Measurements from ENCODE around the gene DYSF.

Gene DYSF

DNA sequence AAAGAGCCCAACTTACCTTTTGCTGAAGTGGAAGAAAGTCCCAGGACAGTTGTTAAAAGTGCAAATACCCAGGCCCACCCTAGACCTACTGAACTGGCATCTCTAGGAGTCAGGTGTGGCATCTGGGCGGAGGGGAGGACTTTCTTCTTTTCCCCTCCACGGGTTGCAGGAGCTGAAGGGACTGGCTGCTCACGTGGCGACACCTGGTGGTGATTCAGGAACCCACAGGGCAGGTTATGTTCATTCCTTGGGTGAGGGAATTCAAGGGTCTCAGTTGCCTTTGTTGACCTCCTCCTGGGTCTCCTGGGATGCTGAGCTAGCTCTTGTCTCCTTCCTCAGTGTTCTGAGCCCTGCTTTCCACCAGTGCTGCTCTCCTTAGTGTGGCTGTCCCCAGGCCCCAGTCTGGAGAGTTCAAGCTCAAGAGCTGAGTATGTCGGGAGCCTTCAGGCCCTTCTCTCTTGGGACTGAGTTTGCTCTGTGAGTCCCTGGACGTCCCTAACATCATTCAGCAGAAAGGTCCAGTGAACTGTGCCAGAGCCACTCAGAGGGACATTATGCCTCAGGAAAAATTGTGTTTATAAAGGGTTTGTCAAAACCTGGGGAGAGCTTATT, 56.9 kb downstream of the DYSF start:
- WGBS, 2 experiments = 36 to 41% methylated on average over 6 of the region's 6 CpGs
- H3K4me3 ChIP-seq (ENCODE audit: insufficient read depth, low read depth, low read length) = no peak overlapping the region
- H3K4me1 ChIP-seq (ENCODE audit: control insufficient read depth, insufficient read depth, low read length) = no peaks in the 10 kb centered on the region
- H3K36me3 ChIP-seq (ENCODE audit: control insufficient read depth, insufficient read depth, low read length) = no peaks in the 10 kb centered on the region
- no peak overlapping the region for H3K27ac ChIP-seq (ENCODE audit: insufficient read depth, low read depth, low read length, poor library complexity, severe bottlenecking)
- H3K27me3 ChIP-seq (ENCODE audit: control insufficient read depth, insufficient read depth, low read length, poor library complexity, severe bottlenecking) = no peaks in the 10 kb centered on the region
- H3K9me3 ChIP-seq (ENCODE audit: control insufficient read depth, low read length) = no peaks in the 10 kb centered on the region

DNA sequence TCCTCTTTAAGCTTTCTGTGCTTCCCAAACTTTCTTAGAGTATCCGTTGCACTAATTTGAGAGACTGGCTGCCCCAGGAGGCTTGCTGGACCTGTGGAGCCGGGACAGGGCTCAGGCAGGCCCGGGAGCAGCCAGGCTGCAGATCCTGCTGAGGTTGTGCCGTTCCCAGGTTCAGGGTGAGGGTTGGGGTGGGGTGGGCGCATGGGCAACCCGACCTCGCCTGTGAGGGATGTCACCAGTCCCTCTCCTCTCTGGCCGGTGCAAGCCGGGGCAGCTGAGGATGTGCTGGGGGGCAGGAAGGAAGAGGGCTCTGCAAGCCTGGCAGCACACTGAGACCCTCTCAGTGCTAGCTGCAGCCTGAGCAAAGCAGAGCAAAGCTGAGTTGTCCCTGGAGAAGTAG, 57.6 kb downstream of the DYSF start:
- WGBS, 2 experiments = 89 to 90% methylated on average over 9 of the region's 9 CpGs
- Histone ChIP-seq H3K4me1 (ENCODE audit: control insufficient read depth, insufficient read depth, low read length) (no peaks in the 10 kb centered on the region), H3K36me3 (ENCODE audit: control insufficient read depth, insufficient read depth, low read length) (no peaks in the 10 kb centered on the region), H3K27me3 (ENCODE audit: control insufficient read depth, insufficient read depth, low read length, poor library complexity, severe bottlenecking) (no peaks in the 10 kb centered on the region), H3K27ac (ENCODE audit: insufficient read depth, low read depth, low read length, poor library complexity, severe bottlenecking) (no peak overlapping the region), H3K9me3 (ENCODE audit: control insufficient read depth, low read length) (no peaks in the 10 kb centered on the region), H3K4me3 (ENCODE audit: insufficient read depth, low read depth, low read length) (no peak overlapping the region)

DNA sequence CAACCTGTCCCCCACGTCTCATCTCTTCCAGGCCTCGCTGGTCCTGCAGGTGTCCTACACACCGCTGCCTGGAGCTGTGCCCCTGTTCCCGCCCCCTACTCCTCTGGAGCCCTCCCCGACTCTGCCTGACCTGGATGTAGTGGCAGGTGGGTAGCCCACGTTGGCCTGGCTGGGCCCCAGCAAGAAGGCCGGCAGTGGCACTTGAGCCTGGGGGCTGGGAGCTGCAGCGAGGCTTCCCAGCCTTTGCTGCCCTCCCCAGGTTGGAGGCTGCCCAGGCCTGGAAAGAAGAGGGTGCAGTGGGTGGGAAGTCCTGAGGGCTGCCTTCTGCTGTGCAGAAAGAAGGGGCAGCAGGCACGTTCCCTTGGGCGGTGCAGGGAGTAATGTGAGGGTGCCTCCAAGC, 58.4 kb downstream of the DYSF start:
- Histone ChIP-seq H3K27me3 (ENCODE audit: control insufficient read depth, insufficient read depth, low read length, poor library complexity, severe bottlenecking) (no peaks in the 10 kb centered on the region), H3K36me3 (ENCODE audit: control insufficient read depth, insufficient read depth, low read length) (no peaks in the 10 kb centered on the region), H3K4me1 (ENCODE audit: control insufficient read depth, insufficient read depth, low read length) (no peaks in the 10 kb centered on the region), H3K27ac (ENCODE audit: insufficient read depth, low read depth, low read length, poor library complexity, severe bottlenecking) (no peak overlapping the region), H3K4me3 (ENCODE audit: insufficient read depth, low read depth, low read length) (no peak overlapping the region), H3K9me3 (ENCODE audit: control insufficient read depth, low read length) (no peaks in the 10 kb centered on the region)
- WGBS, 2 experiments = 84 to 86% methylated on average over 10 of the region's 10 CpGs

DNA sequence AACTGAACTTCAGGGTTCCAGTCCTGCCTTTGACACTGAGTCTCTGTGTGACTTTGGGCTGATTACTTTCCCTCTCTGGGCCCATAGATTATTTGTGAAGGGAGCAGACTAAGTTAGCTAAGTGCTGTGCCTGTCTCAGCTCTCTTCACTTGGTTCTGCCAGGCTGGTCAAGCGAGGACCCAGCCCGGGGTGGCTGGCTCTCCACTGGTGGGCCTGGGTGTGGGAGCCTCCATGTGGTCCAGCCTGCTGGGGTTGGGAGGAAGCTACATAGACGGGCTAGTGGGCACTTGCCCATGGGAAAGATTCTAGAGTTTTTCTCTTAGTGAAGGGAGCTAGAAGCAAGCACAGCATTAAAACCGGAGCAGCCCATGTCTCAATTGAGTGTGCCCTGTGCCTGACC, 59.0 kb downstream of the DYSF start:
- no peaks in the 10 kb centered on the region for H3K27me3 ChIP-seq (ENCODE audit: control insufficient read depth, insufficient read depth, low read length, poor library complexity, severe bottlenecking)
- H3K9me3 ChIP-seq (ENCODE audit: control insufficient read depth, low read length) = no peaks in the 10 kb centered on the region
- H3K36me3 ChIP-seq (ENCODE audit: control insufficient read depth, insufficient read depth, low read length) = no peaks in the 10 kb centered on the region
- H3K4me1 ChIP-seq (ENCODE audit: control insufficient read depth, insufficient read depth, low read length) = no peaks in the 10 kb centered on the region
- no peak overlapping the region for H3K27ac ChIP-seq (ENCODE audit: insufficient read depth, low read depth, low read length, poor library complexity, severe bottlenecking)
- H3K4me3 ChIP-seq (ENCODE audit: insufficient read depth, low read depth, low read length) = no peak overlapping the region
- WGBS, 2 experiments = 91 to 93% methylated on average over 4 of the region's 4 CpGs

- Histone ChIP-seq H3K4me3 (ENCODE audit: insufficient read depth, low read depth, low read length) (no peak overlapping the region), H3K27me3 (ENCODE audit: control insufficient read depth, insufficient read depth, low read length, poor library complexity, severe bottlenecking) (no peaks in the 10 kb centered on the region), H3K4me1 (ENCODE audit: control insufficient read depth, insufficient read depth, low read length) (no peaks in the 10 kb centered on the region), H3K36me3 (ENCODE audit: control insufficient read depth, insufficient read depth, low read length) (no peaks in the 10 kb centered on the region), H3K27ac (ENCODE audit: insufficient read depth, low read depth, low read length, poor library complexity, severe bottlenecking) (no peak overlapping the region), H3K9me3 (ENCODE audit: control insufficient read depth, low read length) (no peaks in the 10 kb centered on the region)
- 93 to 94% methylated on average over 11 of the region's 11 CpGs for WGBS, 2 experiments
Observed at GRCh38 chr2:71513096-71513495, 59.7 kb downstream of the DYSF start.

- WGBS, 2 experiments = 90 to 96% methylated on average over 11 of the region's 11 CpGs
- Histone ChIP-seq H3K9me3 (ENCODE audit: control insufficient read depth, low read length) (no peaks in the 10 kb centered on the region), H3K4me1 (ENCODE audit: control insufficient read depth, insufficient read depth, low read length) (no peaks in the 10 kb centered on the region), H3K36me3 (ENCODE audit: control insufficient read depth, insufficient read depth, low read length) (no peaks in the 10 kb centered on the region), H3K4me3 (ENCODE audit: insufficient read depth, low read depth, low read length) (no peak overlapping the region), H3K27me3 (ENCODE audit: control insufficient read depth, insufficient read depth, low read length, poor library complexity, severe bottlenecking) (no peaks in the 10 kb centered on the region), H3K27ac (ENCODE audit: insufficient read depth, low read depth, low read length, poor library complexity, severe bottlenecking) (no peak overlapping the region)
Observed at GRCh38 chr2:71513721-71514120, 60.4 kb downstream of the DYSF start.

- no peak overlapping the region for H3K27ac ChIP-seq (ENCODE audit: insufficient read depth, low read depth, low read length, poor library complexity, severe bottlenecking)
- no peaks in the 10 kb centered on the region for H3K4me1 ChIP-seq (ENCODE audit: control insufficient read depth, insufficient read depth, low read length)
- H3K36me3 ChIP-seq (ENCODE audit: control insufficient read depth, insufficient read depth, low read length) = no peaks in the 10 kb centered on the region
- no peaks in the 10 kb centered on the region for H3K9me3 ChIP-seq (ENCODE audit: control insufficient read depth, low read length)
- no peaks in the 10 kb centered on the region for H3K27me3 ChIP-seq (ENCODE audit: control insufficient read depth, insufficient read depth, low read length, poor library complexity, severe bottlenecking)
- H3K4me3 ChIP-seq (ENCODE audit: insufficient read depth, low read depth, low read length) = no peak overlapping the region
- WGBS, 2 experiments = 91 to 94% methylated on average over 16 of the region's 16 CpGs
Observed at GRCh38 chr2:71516253-71516888, 63.0 kb downstream of the DYSF start.

DNA sequence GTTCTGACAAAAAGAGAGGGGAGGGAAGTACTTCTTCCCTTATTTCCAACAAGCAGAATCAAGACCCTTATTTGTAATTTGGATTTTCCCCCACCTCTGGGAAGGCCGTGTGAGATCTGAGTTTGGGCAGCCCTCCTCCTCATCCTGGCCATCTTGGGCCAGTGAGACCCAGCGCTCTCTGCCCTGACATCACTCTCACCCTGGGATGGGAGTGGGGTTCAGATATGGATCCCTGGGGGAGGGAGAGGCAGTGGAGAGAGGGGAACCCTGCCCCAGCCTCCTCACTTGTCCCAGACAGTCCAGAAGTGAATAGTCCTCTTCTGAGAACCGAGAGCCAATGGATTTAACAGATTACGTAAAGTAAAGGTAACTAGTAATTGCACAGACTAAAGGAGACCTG, 64.5 kb downstream of the DYSF start:
- 92 to 95% methylated on average over 4 of the region's 4 CpGs for WGBS, 2 experiments
- H3K4me3 ChIP-seq (ENCODE audit: insufficient read depth, low read depth, low read length) = no peak overlapping the region
- no peaks in the 10 kb centered on the region for H3K27me3 ChIP-seq (ENCODE audit: control insufficient read depth, insufficient read depth, low read length, poor library complexity, severe bottlenecking)
- no peaks in the 10 kb centered on the region for H3K9me3 ChIP-seq (ENCODE audit: control insufficient read depth, low read length)
- H3K4me1 ChIP-seq (ENCODE audit: control insufficient read depth, insufficient read depth, low read length) = no peaks in the 10 kb centered on the region
- no peaks in the 10 kb centered on the region for H3K36me3 ChIP-seq (ENCODE audit: control insufficient read depth, insufficient read depth, low read length)
- no peak overlapping the region for H3K27ac ChIP-seq (ENCODE audit: insufficient read depth, low read depth, low read length, poor library complexity, severe bottlenecking)

DNA sequence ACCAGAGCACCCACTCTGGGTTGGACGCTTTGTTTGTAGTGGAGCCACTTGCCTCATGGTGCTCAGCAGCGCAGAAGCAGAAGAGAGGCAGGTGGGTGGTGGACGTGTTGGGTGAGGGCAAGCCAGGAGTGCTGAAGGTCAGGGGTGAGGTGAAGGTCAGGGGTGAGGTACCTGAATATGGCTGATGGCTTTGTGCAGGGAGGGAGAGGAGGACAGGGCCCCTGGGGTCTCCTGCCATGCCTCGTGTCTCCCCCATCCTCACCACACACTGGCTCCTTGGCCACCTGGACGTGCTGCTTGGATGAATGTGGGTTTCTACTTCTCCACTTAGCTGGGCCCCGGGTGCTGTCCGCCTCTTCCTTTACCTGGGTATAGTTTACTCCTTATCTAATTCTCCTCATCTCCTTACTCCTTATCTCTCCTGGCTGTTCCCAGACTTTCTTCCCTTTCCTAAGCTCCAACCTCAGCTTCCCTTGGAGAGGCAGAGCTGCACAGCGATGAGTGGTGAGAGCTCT, 68.1 kb downstream of the DYSF start:
- Histone ChIP-seq H3K27ac (ENCODE audit: insufficient read depth, low read depth, low read length, poor library complexity, severe bottlenecking) (no peak overlapping the region), H3K4me3 (ENCODE audit: insufficient read depth, low read depth, low read length) (no peak overlapping the region), H3K27me3 (ENCODE audit: control insufficient read depth, insufficient read depth, low read length, poor library complexity, severe bottlenecking) (no peaks in the 10 kb centered on the region), H3K36me3 (ENCODE audit: control insufficient read depth, insufficient read depth, low read length) (no peaks in the 10 kb centered on the region), H3K4me1 (ENCODE audit: control insufficient read depth, insufficient read depth, low read length) (no peaks in the 10 kb centered on the region), H3K9me3 (ENCODE audit: control insufficient read depth, low read length) (no peaks in the 10 kb centered on the region)
- WGBS, 2 experiments = 91 to 93% methylated on average over 8 of the region's 8 CpGs

GRCh38 chr2:71524476-71524875, 71.1 kb downstream of the DYSF start:
- Histone ChIP-seq H3K9me3 (ENCODE audit: control insufficient read depth, low read length) (no peaks in the 10 kb centered on the region), H3K4me1 (ENCODE audit: control insufficient read depth, insufficient read depth, low read length) (no peaks in the 10 kb centered on the region), H3K4me3 (ENCODE audit: insufficient read depth, low read depth, low read length) (no peak overlapping the region), H3K27ac (ENCODE audit: insufficient read depth, low read depth, low read length, poor library complexity, severe bottlenecking) (no peak overlapping the region), H3K36me3 (ENCODE audit: control insufficient read depth, insufficient read depth, low read length) (no peaks in the 10 kb centered on the region), H3K27me3 (ENCODE audit: control insufficient read depth, insufficient read depth, low read length, poor library complexity, severe bottlenecking) (no peaks in the 10 kb centered on the region)
- WGBS, 2 experiments = 90 to 91% methylated on average over 6 of the region's 6 CpGs

Measured in ectodermal cell (in vitro differentiated cells).